HepG2 (cell line): Measurements from ENCODE around the gene SLC2A11. TPM values are rescaled to one million over a fixed set of nuclear protein-coding genes. Genes with fewer than 3 reads are reported as not detected.

ENCODE experiments used
- ARID4A ChIP-seq: sonication (generic); formaldehyde crosslinking; IDR thresholded peaks from 2 replicates; pipeline ENCODE4 v1.5.0; 2020; ENCODE audit warnings: mild to moderate bottlenecking, missing genetic modification reagents, borderline replicate concordance
- ATF6 ChIP-seq: sonication (generic); formaldehyde crosslinking; conservative IDR thresholded peaks from 2 replicates; pipeline ENCODE4 v1.4.0; 2020; ENCODE audit warnings: missing genetic modification reagents
- CENPT ChIP-seq: sonication (generic); formaldehyde crosslinking; IDR thresholded peaks from 2 replicates; pipeline ENCODE4 v1.8.0; 2022; ENCODE audit warnings: low read depth, mild to moderate bottlenecking, moderate library complexity, missing genetic modification reagents
- CSRNP1 ChIP-seq: sonication (generic); formaldehyde crosslinking; IDR thresholded peaks from 2 replicates; pipeline ENCODE4 v1.8.1; 2023; ENCODE audit warnings: mild to moderate bottlenecking, missing genetic modification reagents
- ETS1 ChIP-seq: sonication (generic); formaldehyde crosslinking; IDR thresholded peaks from 2 replicates; pipeline ENCODE4 v1.4.0; 2020; ENCODE audit warnings: missing genetic modification reagents
- FOXA1 ChIP-seq, 2 experiments: fragments of 450-650 bp in 1 of 2; sonication (generic) in 1 of 2; formaldehyde crosslinking in 1 of 2; IDR thresholded peaks; 2 replicates each; pipeline versions ENCODE4 v1.4.0 to v1.6.1; 2016 to 2020; ENCODE audit warnings: missing genetic modification reagents in 1 of 2
- GATA4 ChIP-seq: sonication (generic); IDR thresholded peaks from 2 replicates; pipeline ENCODE4 v1.6.1; 2016; ENCODE audit warnings: antibody characterized with exemption, low read depth, borderline replicate concordance
- ISX ChIP-seq: sonication (generic); formaldehyde crosslinking; conservative IDR thresholded peaks from 2 replicates; pipeline ENCODE4 v1.5.0; 2020; ENCODE audit warnings: missing genetic modification reagents
- MTF1 ChIP-seq: sonication (generic); formaldehyde crosslinking; IDR thresholded peaks from 2 replicates; pipeline ENCODE4 v1.5.0; 2020; ENCODE audit warnings: missing genetic modification reagents
- SUZ12 ChIP-seq: fragments of 150-350 bp; IDR thresholded peaks from 2 replicates; pipeline ENCODE4 v1.6.1; 2014; ENCODE audit warnings: low read depth, low read length
- ZNF256 ChIP-seq: sonication (generic); formaldehyde crosslinking; conservative IDR thresholded peaks from 2 replicates; pipeline ENCODE4 v1.4.0; 2020; ENCODE audit warnings: missing genetic modification reagents
- ZNF282 ChIP-seq: fragments of 450-650 bp; IDR thresholded peaks from 2 replicates; pipeline ENCODE4 v1.6.1; 2018; ENCODE audit not compliant: partially characterized antibody
- ZNF547 ChIP-seq: sonication (generic); formaldehyde crosslinking; IDR thresholded peaks from 2 replicates; pipeline ENCODE4 v1.5.1; 2020; ENCODE audit warnings: mild to moderate bottlenecking, missing genetic modification reagents
- ZNF589 ChIP-seq: sonication (generic); formaldehyde crosslinking; conservative IDR thresholded peaks from 2 replicates; pipeline ENCODE4 v1.8.0; 2022; ENCODE audit warnings: mild to moderate bottlenecking, moderate library complexity, missing genetic modification reagents
- ZSCAN21 ChIP-seq: sonication (generic); formaldehyde crosslinking; IDR thresholded peaks from 2 replicates; pipeline ENCODE4 v1.8.0; 2022; ENCODE audit warnings: mild to moderate bottlenecking, missing genetic modification reagents, moderate library complexity, borderline replicate concordance
- ZZZ3 ChIP-seq: sonication (generic); formaldehyde crosslinking; IDR thresholded peaks from 2 replicates; pipeline ENCODE4 v1.4.0; 2020; ENCODE audit warnings: missing genetic modification reagents, mild to moderate bottlenecking, borderline replicate concordance
- polyA plus RNA-seq, 8 experiments: library from polyadenylated mRNA; depleted of rRNA in 3 of 8; stranded (reverse) in 7 of 8; unstranded in 1 of 8; fragments of >200 nt; fragmentation: Illumina TruSeq in 4 of 8; extraction: Trizol in 4 of 8; gene quantifications; 2 replicates each; pipeline versions ENCODE4 v1.2.1 to v1.2.3, GENCODE V29; 2011 to 2016; ENCODE audit warnings: low read depth in 4 of 8, missing spikeins in 1 of 8, mixed read lengths in 1 of 8; ENCODE audit not compliant: insufficient read depth in 1 of 8
- total RNA-seq, 5 experiments: library from RNA; depleted of rRNA; stranded (reverse); fragments of >200 nt; fragmentation: Illumina TruSeq; extraction: Trizol; gene quantifications; 2 replicates each; pipeline ENCODE4 v1.2.3, GENCODE V29; 2016; ENCODE audit warnings: low read depth in 1 of 5

SLC2A11 gene
- total and polyA plus RNA-seq, 2 of the 13 experiments (the other 11 are each of a cell fraction or from before 2014, with no cell fraction given): 15.2 to 15.4 TPM

GRCh38 chr22:23849009-23850006, 8.4 kb upstream of the SLC2A11 start (continued):
- TF ChIP-seq ETS1 (CRISPR knock-in tag) (no peak), GATA4 (no peak), ISX (CRISPR knock-in tag) (no peak), ZNF589 (CRISPR knock-in tag) (no peak), ZZZ3 (CRISPR knock-in tag) (no peak), SUZ12 (no peak), ATF6 (CRISPR knock-in tag) (0 out of 2 replicates have a peak, but pooled peaks have one; percentile 48), CSRNP1 (CRISPR knock-in tag) (peak; percentile 66; the same call in 1 of the 2 replicates), ARID4A (CRISPR knock-in tag) (peak; percentile 57; the same call in 1 of the 2 replicates), ZNF547 (CRISPR knock-in tag) (no peak), ZSCAN21 (CRISPR knock-in tag) (peak; percentile 47; the same call in 1 of the 2 replicates), CENPT (CRISPR knock-in tag) (no peak), MTF1 (CRISPR knock-in tag) (no peak), ZNF256 (CRISPR knock-in tag) (peak; percentile 44; the same call in 1 of the 2 replicates), ZNF282 (no peak), FOXA1 (IDR thresholded peaks at IDR 0.05) (no peak), FOXA1 (CRISPR knock-in tag; IDR thresholded peaks at IDR 0.05) (no peak)
